ENCODE measurements around the gene RAI1. TPM values are rescaled to one million over a fixed set of nuclear protein-coding genes. Genes with fewer than 3 reads are reported as not detected.

The RAI1 gene
- total RNA-seq, 2 experiments from 2014 or later, result 25.0 to 25.5 TPM

GRCh38 chr17:17836250-17836817, 155.1 kb downstream of the RAI1 start:
- H3K36me3 Mint-ChIP-seq, result peaks cover 18% of the 10 kb centered on the region
- H3K27ac Mint-ChIP-seq, result peak overlapping the region; percentile 94

GRCh38 chr17:17836818-17837379, 155.6 kb downstream of the RAI1 start, which contains the start of gene SREBF1:
TSS of gene SREBF1 (minus strand) at chr17:17836986. CDS start at chr17:17836817, 169 bp downstream.
- no peaks in the 10 kb centered on the region for H3K9me3 Mint-ChIP-seq
- POLR2A ChIA-PET, result interaction anchor here (0.7 to 11.5 kb wide), 17 partner anchors 14 to 164 kb away, joined by 3 to 327 read pairs (median 6); partner anchors contain the start of genes DRC3 and TOM1L2
- H3K27me3 Mint-ChIP-seq, result no peaks in the 10 kb centered on the region
- peak within 1 kb of the TSS; percentile 94 for H3K27ac Mint-ChIP-seq
- H3K4me3 Mint-ChIP-seq, result peak within 1 kb of the TSS; percentile 92
- ATAC-seq (ENCODE audit: low read depth) (peak; percentile 20), DNase-seq (peak; percentile 84)
- peaks cover 18% of the 10 kb centered on the region for H3K36me3 Mint-ChIP-seq
- peaks cover 67% of the 10 kb centered on the region for H3K4me1 Mint-ChIP-seq

More at GRCh38 chr17:17836250-17836817, 155.1 kb downstream of the RAI1 start:
- H3K9me3 Mint-ChIP-seq, result no peaks in the 10 kb centered on the region
- H3K4me3 Mint-ChIP-seq, result peak overlapping the region; percentile 92
- H3K27me3 Mint-ChIP-seq, result no peaks in the 10 kb centered on the region
- ATAC-seq (ENCODE audit: low read depth), result peak; percentile 68
- peaks cover 69% of the 10 kb centered on the region for H3K4me1 Mint-ChIP-seq
- DNase-seq, result peak; percentile 99
- POLR2A ChIA-PET, result interaction anchor here (0.6 to 11.5 kb wide), 20 partner anchors 13 to 164 kb away, joined by 3 to 327 read pairs (median 6); partner anchors contain the start of genes DRC3 and TOM1L2

- ATAC-seq (ENCODE audit: low read depth), result no peak
- Mint-ChIP-seq H3K27ac (peak overlapping the region; percentile 92), H3K4me1 (peaks cover 62% of the 10 kb centered on the region), H3K4me3 (peak overlapping the region; percentile 92), H3K9me3 (no peaks in the 10 kb centered on the region), H3K27me3 (no peaks in the 10 kb centered on the region), H3K36me3 (peaks cover 14% of the 10 kb centered on the region)
- no peak for DNase-seq
- POLR2A ChIA-PET, result interaction anchor here (1.0 to 11.5 kb wide), 4 partner anchors 14 to 147 kb away, joined by 4 to 327 read pairs (median 138); no protein-coding TSS in a partner anchor
Observed at GRCh38 chr17:17837380-17837821, 156.1 kb downstream of the RAI1 start.

- peaks cover 61% of the 10 kb centered on the region for H3K4me1 Mint-ChIP-seq
- no peaks in the 10 kb centered on the region for H3K9me3 Mint-ChIP-seq
- H3K4me3 Mint-ChIP-seq, result peak overlapping the region; percentile 92
- ATAC-seq (ENCODE audit: low read depth) (no peak), DNase-seq (no peak)
- peak overlapping the region; percentile 92 for H3K27ac Mint-ChIP-seq
- no peaks in the 10 kb centered on the region for H3K27me3 Mint-ChIP-seq
- POLR2A ChIA-PET, result interaction anchor here (1.2 to 11.5 kb wide), 3 partner anchors 13 to 165 kb away, joined by 3 to 327 read pairs (median 260); no protein-coding TSS in a partner anchor
- peaks cover 14% of the 10 kb centered on the region for H3K36me3 Mint-ChIP-seq
Observed at GRCh38 chr17:17837966-17838962, 157.0 kb downstream of the RAI1 start.

GRCh38 chr17:17839791-17840707, 158.8 kb downstream of the RAI1 start:
- POLR2A ChIA-PET, result interaction anchor here (1.2 to 11.5 kb wide), 8 partner anchors 10 to 89 kb away, joined by 5 to 327 read pairs (median 14); no protein-coding TSS in a partner anchor
- Mint-ChIP-seq H3K4me1 (peaks cover 47% of the 10 kb centered on the region), H3K9me3 (no peaks in the 10 kb centered on the region), H3K27ac (peak overlapping the region; percentile 92), H3K36me3 (peaks cover under 1% of the 10 kb centered on the region), H3K27me3 (no peaks in the 10 kb centered on the region), H3K4me3 (peak overlapping the region; percentile 82)
- DNase-seq (peak; percentile 92), ATAC-seq (ENCODE audit: low read depth) (peak; percentile 70)

GRCh38 chr17:17840751-17841591, 159.7 kb downstream of the RAI1 start:
- Mint-ChIP-seq H3K27ac (peak overlapping the region; percentile 91), H3K9me3 (no peaks in the 10 kb centered on the region), H3K27me3 (no peaks in the 10 kb centered on the region), H3K4me1 (peaks cover 38% of the 10 kb centered on the region), H3K4me3 (peak overlapping the region; percentile 73), H3K36me3 (no peaks in the 10 kb centered on the region)
- POLR2A ChIA-PET, result interaction anchor here (1.2 to 3.4 kb wide), 7 partner anchors 9 to 90 kb away, joined by 3 to 31 read pairs (median 7); no protein-coding TSS in a partner anchor
- ATAC-seq (ENCODE audit: low read depth) (no peak), DNase-seq (no peak)

- no peak for ATAC-seq (ENCODE audit: low read depth)
- peak overlapping the region; percentile 16 for H3K27ac Mint-ChIP-seq
- no peak overlapping the region for H3K4me3 Mint-ChIP-seq
- H3K27me3 Mint-ChIP-seq, result no peaks in the 10 kb centered on the region
- DNase-seq, result no peak
- no peaks in the 10 kb centered on the region for H3K9me3 Mint-ChIP-seq
- peaks cover 2% of the 10 kb centered on the region for H3K36me3 Mint-ChIP-seq
- H3K4me1 Mint-ChIP-seq, result peaks cover 37% of the 10 kb centered on the region
- POLR2A ChIA-PET, result interaction anchor here (1.2 to 3.4 kb wide), 6 partner anchors 9 to 29 kb away, joined by 3 to 31 read pairs (median 10); no protein-coding TSS in a partner anchor
Observed at GRCh38 chr17:17841601-17842025, 160.4 kb downstream of the RAI1 start.

- H3K27me3 Mint-ChIP-seq, result no peaks in the 10 kb centered on the region
- DNase-seq (no peak), ATAC-seq (ENCODE audit: low read depth) (no peak)
- POLR2A ChIA-PET, result interaction anchor here (0.5 to 3.4 kb wide), 6 partner anchors 8 to 630 kb away, joined by 3 to 31 read pairs (median 8); no protein-coding TSS in a partner anchor
- peak overlapping the region; percentile 58 for H3K27ac Mint-ChIP-seq
- peaks cover 2% of the 10 kb centered on the region for H3K36me3 Mint-ChIP-seq
- peaks cover 37% of the 10 kb centered on the region for H3K4me1 Mint-ChIP-seq
- no peaks in the 10 kb centered on the region for H3K9me3 Mint-ChIP-seq
- H3K4me3 Mint-ChIP-seq, result no peak overlapping the region
Observed at GRCh38 chr17:17842111-17842876, 161.0 kb downstream of the RAI1 start.

- no peaks in the 10 kb centered on the region for H3K9me3 Mint-ChIP-seq
- POLR2A ChIA-PET, result interaction anchor here (3.4 kb wide), 1 partner anchor 24 kb away, joined by 12 read pairs; no protein-coding TSS in a partner anchor
- DNase-seq, result no peak
- peak overlapping the region; percentile 32 for H3K27ac Mint-ChIP-seq
- no peaks in the 10 kb centered on the region for H3K27me3 Mint-ChIP-seq
- peaks cover 2% of the 10 kb centered on the region for H3K36me3 Mint-ChIP-seq
- peaks cover 33% of the 10 kb centered on the region for H3K4me1 Mint-ChIP-seq
- no peak overlapping the region for H3K4me3 Mint-ChIP-seq
- ATAC-seq (ENCODE audit: low read depth), result no peak
Observed at GRCh38 chr17:17843096-17843495, 161.8 kb downstream of the RAI1 start.

- no peak for ATAC-seq (ENCODE audit: low read depth)
- H3K4me1 Mint-ChIP-seq, result peaks cover 33% of the 10 kb centered on the region
- peaks cover 2% of the 10 kb centered on the region for H3K36me3 Mint-ChIP-seq
- no peak overlapping the region for H3K27ac Mint-ChIP-seq
- no peak overlapping the region for H3K4me3 Mint-ChIP-seq
- DNase-seq, result no peak
- POLR2A ChIA-PET, result no interaction called here
- H3K9me3 Mint-ChIP-seq, result no peaks in the 10 kb centered on the region
- no peaks in the 10 kb centered on the region for H3K27me3 Mint-ChIP-seq
Observed at GRCh38 chr17:17844079-17844478, 162.8 kb downstream of the RAI1 start.

- ATAC-seq (ENCODE audit: low read depth) (no peak), DNase-seq (no peak)
- Mint-ChIP-seq H3K27ac (no peak overlapping the region), H3K4me1 (peaks cover 33% of the 10 kb centered on the region), H3K27me3 (no peaks in the 10 kb centered on the region), H3K4me3 (no peak overlapping the region), H3K9me3 (no peaks in the 10 kb centered on the region), H3K36me3 (peaks cover 2% of the 10 kb centered on the region)
- POLR2A ChIA-PET, result no interaction called here
Observed at GRCh38 chr17:17844500-17844899, 163.2 kb downstream of the RAI1 start.
